ENCODE results near the gene KCNIP3. TPM values are rescaled to one million over a fixed set of nuclear protein-coding genes. Genes with fewer than 3 reads are reported as not detected.

Gene KCNIP3
- total and polyA plus RNA-seq, 9 of the 15 experiments (the other 6 are each of a cell fraction or from before 2014, with no cell fraction given): 0.04 TPM; not detected in 8

DNA sequence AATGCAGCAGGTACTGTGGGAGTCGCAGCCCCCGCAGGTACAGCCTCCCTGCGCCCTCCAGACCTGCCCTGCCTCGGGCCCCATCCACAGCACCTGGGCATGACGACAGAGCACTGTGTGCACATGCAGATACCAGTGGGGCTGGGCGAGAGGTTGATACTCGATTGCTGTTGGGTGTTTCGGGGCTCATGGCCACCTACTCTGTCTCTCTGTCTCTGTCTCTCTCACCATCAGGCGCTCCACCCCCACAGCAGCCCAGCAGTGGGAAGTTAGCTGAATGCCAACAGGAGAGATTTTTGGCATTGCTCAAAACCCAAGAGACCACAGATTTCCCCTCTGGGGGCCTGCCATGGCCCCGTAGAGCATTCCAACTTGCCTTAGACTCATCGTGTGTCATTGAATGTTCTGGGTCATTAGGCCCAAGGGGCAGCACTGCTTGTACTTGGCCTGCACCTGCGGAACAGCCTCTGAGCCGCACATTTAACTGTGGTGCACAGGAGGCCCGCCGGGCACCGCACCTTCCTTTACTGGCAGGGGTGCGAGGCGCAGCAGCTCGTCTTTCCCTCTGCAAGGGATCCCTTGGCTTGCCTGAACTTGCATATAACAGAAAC lies 18.8 kb downstream of the KCNIP3 start:
- peaks cover 9% of the 10 kb centered on the region for H4K20me1 ChIP-seq (replicated peaks; ENCODE audit: control insufficient read depth, insufficient read depth, low read length)
- peaks cover 0 to 5% of the 10 kb centered on the region in 2 experiments; a peak in 1 of 5 replicates for H3K4me1 ChIP-seq (replicated peaks in 1 of 2; ENCODE audit: control insufficient read depth in 2 of 2, insufficient read depth in 2 of 2, low read length in 2 of 2)
- ATAC-seq (no peak), FAIRE-seq (no peak), DNase-seq (ENCODE audit: extremely low read depth in 1 of 4, low spot score in 3 of 4) (no peak)
- no peak overlapping the region for H3K4me3 ChIP-seq
- CTCF ChIA-PET (ENCODE audit: low intra/inter-chr PET ratio): interaction anchor here (1.3 to 1.4 kb wide), 2 partner anchors 84 to 239 kb away, joined by 3 to 6 read pairs; no protein-coding TSS in a partner anchor
- no peak overlapping the region for H3K4me2 ChIP-seq (ENCODE audit: insufficient read depth, low read length)
- no peaks in the 10 kb centered on the region for H3K36me3 ChIP-seq (ENCODE audit: control insufficient read depth, insufficient read depth, low read length)
- in situ Hi-C loops (cut with MboI) (no loop called here), intact Hi-C loops (cut with micrococcal nuclease) (loop anchor here (1.0 kb wide), 1 partner anchor 85 kb away; no protein-coding TSS in a partner anchor)
- POLR2A ChIA-PET: no interaction called here
- H3K9me1 ChIP-seq (ENCODE audit: control insufficient read depth, insufficient read depth, low read length): no peaks in the 10 kb centered on the region
- no peaks in the 10 kb centered on the region for H3K9me3 ChIP-seq (replicated peaks; ENCODE audit: control insufficient read depth, insufficient read depth, low read depth, low read length)
- no peaks in the 10 kb centered on the region for H3K79me2 ChIP-seq (ENCODE audit: control insufficient read depth, insufficient read depth, low read length)
- no TSS peak for BruUV-seq (replicated peaks)
- 0% methylated on average over 13 of the region's 19 CpGs for WGBS (ENCODE audit: insufficient coverage, low coverage, missing lambda C conversion rate)
- TF ChIP-seq HNRNPH1 (optimal IDR thresholded peaks at IDR 0.05; ENCODE audit: low read depth, low read length) (no peak), ZNF3 (CRISPR knock-in tag; IDR thresholded peaks at IDR 0.05) (no peak), PURB (CRISPR knock-in tag; IDR thresholded peaks at IDR 0.05; ENCODE audit: low read depth) (no peak)
- no peak overlapping the region for H2AFZ ChIP-seq (ENCODE audit: low read depth, low read length)
- H3K9ac ChIP-seq (ENCODE audit: insufficient read depth in 1 of 2, low read depth in 2 of 2, low read length in 2 of 2): no peak overlapping the region
- H3K27me3 ChIP-seq (ENCODE audit: control insufficient read depth in 2 of 2, insufficient read depth in 2 of 2, low read length in 2 of 2): peaks cover 6 to 75% of the 10 kb centered on the region in 2 experiments; a peak in 4 of 5 replicates
- H3K27ac ChIP-seq (ENCODE audit: extremely low read depth, low read depth, low read length): no peak overlapping the region

DNA sequence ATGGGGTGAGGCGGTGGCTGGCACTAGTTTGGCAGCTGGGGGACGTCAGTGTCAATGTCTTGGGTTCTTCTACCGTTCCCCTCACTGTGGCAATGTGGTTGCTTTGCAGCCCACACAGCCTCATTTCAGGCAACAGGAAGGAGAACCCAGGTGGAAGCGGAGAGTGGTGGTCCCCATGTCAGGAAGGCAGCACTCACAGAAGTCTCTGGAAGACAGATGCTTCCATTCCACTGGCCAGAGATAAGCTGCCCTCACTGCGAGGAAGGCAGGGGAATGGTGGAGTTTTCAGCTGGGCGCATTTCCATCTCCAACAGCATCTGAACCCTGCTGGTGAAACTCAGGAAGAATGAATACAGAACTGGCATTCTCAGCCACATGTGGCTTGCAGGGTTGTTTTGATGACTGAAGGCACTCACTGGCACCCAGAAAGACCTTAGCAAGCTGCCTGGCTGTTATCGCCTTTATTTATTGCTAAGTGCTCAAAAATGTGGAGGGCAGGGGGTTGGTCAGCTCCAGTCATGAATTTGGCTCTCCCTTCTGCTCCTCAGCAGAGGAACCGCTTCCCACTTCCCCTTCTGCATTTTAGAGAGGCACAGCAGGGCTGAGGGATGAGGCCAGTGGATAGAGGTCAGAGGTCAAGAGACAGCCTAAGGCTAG lies 19.4 kb downstream of the KCNIP3 start:
- Histone ChIP-seq H3K36me3 (ENCODE audit: control insufficient read depth, insufficient read depth, low read length) (no peaks in the 10 kb centered on the region), H2AFZ (ENCODE audit: low read depth, low read length) (no peak overlapping the region), H3K9ac (ENCODE audit: insufficient read depth in 1 of 2, low read depth in 2 of 2, low read length in 2 of 2) (no peak overlapping the region), H4K20me1 (replicated peaks; ENCODE audit: control insufficient read depth, insufficient read depth, low read length) (peaks cover 8% of the 10 kb centered on the region), H3K9me3 (replicated peaks; ENCODE audit: control insufficient read depth, insufficient read depth, low read depth, low read length) (no peaks in the 10 kb centered on the region), H3K27ac (ENCODE audit: extremely low read depth, low read depth, low read length) (no peak overlapping the region), H3K27me3 (ENCODE audit: control insufficient read depth in 2 of 2, insufficient read depth in 2 of 2, low read length in 2 of 2) (peaks cover 6 to 72% of the 10 kb centered on the region in 2 experiments; a peak in 4 of 5 replicates), H3K4me1 (replicated peaks in 1 of 2; ENCODE audit: control insufficient read depth in 2 of 2, insufficient read depth in 2 of 2, low read length in 2 of 2) (peaks cover 0 to 5% of the 10 kb centered on the region in 2 experiments; a peak in 1 of 5 replicates), H3K9me1 (ENCODE audit: control insufficient read depth, insufficient read depth, low read length) (no peaks in the 10 kb centered on the region), H3K4me3 (no peak overlapping the region), H3K79me2 (ENCODE audit: control insufficient read depth, insufficient read depth, low read length) (no peaks in the 10 kb centered on the region), H3K4me2 (ENCODE audit: insufficient read depth, low read length) (no peak overlapping the region)
- ChIA-PET POLR2A (no interaction called here), CTCF (ENCODE audit: low intra/inter-chr PET ratio) (interaction anchor here (1.4 kb wide), 1 partner anchor 240 kb away, joined by 3 read pairs; no protein-coding TSS in a partner anchor)
- TF ChIP-seq SPI1 (IDR thresholded peaks at IDR 0.05; ENCODE audit: borderline replicate concordance, low read depth, low read length) (peak; percentile 39; the same call in 1 of the 2 replicates), POLR2B (IDR thresholded peaks at IDR 0.05; ENCODE audit: low read depth, partially characterized antibody) (no peak), CBFA2T3 (IDR thresholded peaks at IDR 0.05) (no peak)
- TF ChIP-seq, protein P1, sequence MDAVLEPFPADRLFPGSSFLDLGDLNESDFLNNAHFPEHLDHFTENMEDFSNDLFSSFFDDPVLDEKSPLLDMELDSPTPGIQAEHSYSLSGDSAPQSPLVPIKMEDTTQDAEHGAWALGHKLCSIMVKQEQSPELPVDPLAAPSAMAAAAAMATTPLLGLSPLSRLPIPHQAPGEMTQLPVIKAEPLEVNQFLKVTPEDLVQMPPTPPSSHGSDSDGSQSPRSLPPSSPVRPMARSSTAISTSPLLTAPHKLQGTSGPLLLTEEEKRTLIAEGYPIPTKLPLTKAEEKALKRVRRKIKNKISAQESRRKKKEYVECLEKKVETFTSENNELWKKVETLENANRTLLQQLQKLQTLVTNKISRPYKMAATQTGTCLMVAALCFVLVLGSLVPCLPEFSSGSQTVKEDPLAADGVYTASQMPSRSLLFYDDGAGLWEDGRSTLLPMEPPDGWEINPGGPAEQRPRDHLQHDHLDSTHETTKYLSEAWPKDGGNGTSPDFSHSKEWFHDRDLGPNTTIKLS (IDR thresholded peaks at IDR 0.05; ENCODE audit: borderline replicate concordance, low read depth): no peak
- DNase-seq (ENCODE audit: extremely low read depth in 1 of 4, low spot score in 3 of 4): no peak
- WGBS (ENCODE audit: insufficient coverage, low coverage, missing lambda C conversion rate): 0% methylated on average over 7 of the region's 8 CpGs
- intact Hi-C loops (cut with micrococcal nuclease) (no loop called here), in situ Hi-C loops (cut with MboI) (no loop called here)
- no TSS peak for BruUV-seq (replicated peaks)
- no peak for FAIRE-seq
- ATAC-seq: no peak

Data from K562 (cell line).